Activated CD4-positive, alpha-beta T cell treated with anti-CD3 and anti-CD28 coated beads, Interleukin-2, amount 10 ng/mL, durations not matched to agents 24 days and 14 days (primary cell): Measurements from ENCODE around the gene NRG3. TPM values are rescaled to one million over a fixed set of nuclear protein-coding genes. Genes with fewer than 3 reads are reported as not detected.

Experiments used
- DNase-seq: peaks from one replicate; pipeline ENCODE4 v3.0.0; 2022
- H3K27ac Mint-ChIP-seq: one replicate; pipeline ENCODE4 v1.8.0; 2022; ENCODE audit warnings: mild to moderate bottlenecking, mixed read lengths
- H3K27me3 Mint-ChIP-seq: one replicate; pipeline ENCODE4 v1.8.0; 2022; ENCODE audit warnings: mixed read lengths
- H3K36me3 Mint-ChIP-seq: one replicate; pipeline ENCODE4 v1.8.0; 2022; ENCODE audit warnings: low read depth, mild to moderate bottlenecking, mixed read lengths
- H3K4me1 Mint-ChIP-seq: one replicate; pipeline ENCODE4 v1.8.0; 2021; ENCODE audit warnings: mixed read lengths
- H3K4me3 Mint-ChIP-seq: one replicate; pipeline ENCODE4 v1.8.0; 2022; ENCODE audit warnings: mild to moderate bottlenecking, moderate library complexity, mixed read lengths
- H3K9me3 Mint-ChIP-seq: one replicate; pipeline ENCODE4 v1.8.0; 2021; ENCODE audit warnings: mixed read lengths
- intact Hi-C: fragments of 100-400 bp; cut with micrococcal nuclease; formaldehyde crosslinking; loops from one replicate; pipeline ENCODE4 v1.15.1; 2023
- total RNA-seq: library from RNA; stranded (reverse); gene quantifications from 2 replicates; pipeline ENCODE4 v1.2.3, GENCODE V29; 2022

The NRG3 gene
- total RNA-seq, 1 donor from 2014 or later = not detected

DNA sequence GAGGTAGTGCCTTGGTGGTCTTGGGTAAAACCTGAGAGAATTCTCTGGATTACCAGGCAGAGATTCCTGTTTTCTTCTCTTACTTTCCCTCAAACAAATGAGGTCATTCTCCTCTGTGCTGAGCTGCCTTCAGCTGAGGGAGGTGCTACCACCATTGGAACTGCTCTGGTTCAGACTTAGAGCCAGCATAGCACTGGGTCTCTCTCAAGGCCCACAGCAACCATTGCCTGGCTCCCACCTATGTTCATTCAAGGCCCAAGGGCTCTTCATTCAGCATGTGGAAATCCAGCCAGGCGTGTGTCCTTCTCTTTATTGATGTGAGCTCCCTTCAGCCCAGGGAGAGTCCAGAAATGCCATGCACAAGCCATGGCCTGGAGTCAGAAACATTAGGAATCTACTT, 261.1 kb downstream of the NRG3 start:
- DNase-seq = no peak
- no peaks in the 10 kb centered on the region for H3K27me3 Mint-ChIP-seq
- no peak overlapping the region for H3K27ac Mint-ChIP-seq
- H3K9me3 Mint-ChIP-seq = peaks cover 7% of the 10 kb centered on the region
- no peaks in the 10 kb centered on the region for H3K36me3 Mint-ChIP-seq
- no peaks in the 10 kb centered on the region for H3K4me1 Mint-ChIP-seq
- intact Hi-C loops = no loop called here
- no peak overlapping the region for H3K4me3 Mint-ChIP-seq

DNA sequence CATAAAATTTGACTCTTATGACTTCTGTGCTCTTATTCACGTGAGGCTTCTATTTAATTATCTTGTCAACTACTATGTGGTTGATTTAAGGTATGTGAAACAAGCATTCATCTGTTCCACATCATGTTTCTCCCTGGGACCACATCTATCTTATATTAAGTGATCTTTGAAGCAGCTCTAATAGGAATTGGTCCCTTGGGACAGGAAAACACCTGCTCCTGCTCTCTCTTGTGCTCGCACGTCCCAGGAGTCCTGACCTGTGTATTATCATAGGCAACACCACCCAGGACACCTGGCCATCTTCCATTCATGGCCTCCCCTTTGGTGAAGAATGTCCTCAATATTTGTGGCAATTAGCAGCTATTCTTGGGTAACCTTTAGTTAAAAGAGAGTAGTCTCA, 269.2 kb downstream of the NRG3 start:
- Mint-ChIP-seq H3K27ac (no peak overlapping the region), H3K36me3 (no peaks in the 10 kb centered on the region), H3K4me1 (no peaks in the 10 kb centered on the region), H3K4me3 (no peak overlapping the region), H3K9me3 (no peaks in the 10 kb centered on the region), H3K27me3 (no peaks in the 10 kb centered on the region)
- DNase-seq = no peak
- intact Hi-C loops = no loop called here

DNA sequence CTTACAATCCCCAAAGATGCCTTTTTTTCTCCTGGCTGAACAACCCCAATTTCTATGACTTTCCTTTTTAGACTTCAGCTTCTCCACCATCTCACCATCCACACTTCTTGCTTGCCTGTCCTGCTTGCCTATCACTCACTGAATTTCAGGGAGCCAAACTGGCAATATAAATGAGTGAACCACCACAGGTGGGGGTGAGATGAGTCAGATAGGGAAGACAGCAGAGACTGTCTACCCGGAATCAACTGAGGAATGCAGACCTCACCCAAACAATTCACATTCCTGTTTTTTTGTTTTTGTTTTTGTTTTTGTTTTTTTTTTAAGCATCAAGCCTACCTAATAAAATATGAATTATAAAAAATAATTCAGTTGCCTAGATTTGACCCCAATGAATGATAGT, 273.8 kb downstream of the NRG3 start:
- Mint-ChIP-seq H3K36me3 (no peaks in the 10 kb centered on the region), H3K9me3 (no peaks in the 10 kb centered on the region), H3K4me3 (no peak overlapping the region), H3K27ac (no peak overlapping the region), H3K27me3 (no peaks in the 10 kb centered on the region), H3K4me1 (no peaks in the 10 kb centered on the region)
- no peak for DNase-seq
- intact Hi-C loops = no loop called here

DNA sequence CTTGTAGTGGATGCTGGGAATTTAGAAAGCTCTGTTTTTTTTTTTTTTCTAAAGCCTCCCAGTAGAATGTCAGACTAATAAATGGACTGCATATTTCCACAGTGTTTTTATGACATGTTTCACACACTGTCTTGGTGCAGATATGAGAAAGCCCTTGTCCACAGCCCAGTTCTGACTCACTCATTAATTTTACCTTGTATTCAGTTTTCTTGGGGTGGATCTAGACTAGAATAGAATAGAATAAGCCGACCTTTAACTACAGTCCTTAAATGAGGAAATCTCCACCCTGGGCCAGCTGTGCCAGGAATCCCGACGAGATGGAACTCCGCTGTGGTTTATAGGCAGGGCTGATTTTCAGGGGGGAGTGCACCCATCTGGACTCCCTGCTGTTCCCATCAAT, 274.7 kb downstream of the NRG3 start:
- H3K27me3 Mint-ChIP-seq = no peaks in the 10 kb centered on the region
- H3K36me3 Mint-ChIP-seq = no peaks in the 10 kb centered on the region
- no peaks in the 10 kb centered on the region for H3K4me1 Mint-ChIP-seq
- no peak for DNase-seq
- intact Hi-C loops = no loop called here
- H3K9me3 Mint-ChIP-seq = no peaks in the 10 kb centered on the region
- H3K27ac Mint-ChIP-seq = no peak overlapping the region
- no peak overlapping the region for H3K4me3 Mint-ChIP-seq

DNA sequence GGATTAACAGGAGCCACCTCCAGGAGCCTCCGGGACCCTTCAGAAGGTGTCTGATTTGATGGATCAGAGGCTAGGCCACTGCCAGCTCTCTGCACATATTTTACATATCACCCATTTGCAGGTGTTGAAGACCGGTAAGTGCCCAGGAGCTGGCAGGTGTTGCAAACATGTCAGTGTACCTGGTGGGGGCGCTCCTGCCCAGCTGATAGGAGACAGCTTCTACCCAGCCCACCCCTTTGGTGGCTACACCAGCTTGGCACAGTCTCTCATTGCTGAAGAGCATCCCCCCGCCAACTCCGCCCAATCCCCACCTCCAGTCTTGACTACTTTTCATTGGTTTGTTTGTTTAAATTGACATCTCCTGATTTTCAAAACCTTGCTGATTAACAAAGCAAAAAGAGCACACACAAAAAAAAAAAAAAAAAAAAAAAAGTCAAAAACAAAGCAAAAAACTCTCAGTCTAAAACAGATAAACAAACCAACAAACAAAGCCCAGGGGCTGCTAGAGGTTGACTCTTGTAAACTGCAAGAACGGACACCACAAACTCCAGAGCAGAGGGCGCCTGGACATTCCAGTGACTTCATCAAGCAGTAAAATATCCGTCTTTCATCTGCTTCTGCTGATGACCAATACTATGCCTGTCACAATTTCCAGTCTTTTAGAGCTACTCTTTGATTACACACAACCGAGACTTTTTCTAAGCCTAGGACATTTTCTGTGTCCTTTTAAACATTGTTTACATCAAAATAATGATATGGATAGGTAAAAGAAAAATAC, 275.3 kb downstream of the NRG3 start:
- H3K4me1 Mint-ChIP-seq = no peaks in the 10 kb centered on the region
- no peak overlapping the region for H3K27ac Mint-ChIP-seq
- intact Hi-C loops = no loop called here
- no peak for DNase-seq
- no peak overlapping the region for H3K4me3 Mint-ChIP-seq
- no peaks in the 10 kb centered on the region for H3K27me3 Mint-ChIP-seq
- H3K36me3 Mint-ChIP-seq = no peaks in the 10 kb centered on the region
- no peaks in the 10 kb centered on the region for H3K9me3 Mint-ChIP-seq

- Mint-ChIP-seq H3K27ac (no peak overlapping the region), H3K4me3 (no peak overlapping the region), H3K4me1 (no peaks in the 10 kb centered on the region), H3K9me3 (no peaks in the 10 kb centered on the region), H3K36me3 (no peaks in the 10 kb centered on the region), H3K27me3 (no peaks in the 10 kb centered on the region)
- no peak for DNase-seq
- intact Hi-C loops = no loop called here
Observed at GRCh38 chr10:82160307-82160706, 285.3 kb downstream of the NRG3 start.

- H3K27ac Mint-ChIP-seq = no peak overlapping the region
- intact Hi-C loops = no loop called here
- DNase-seq = no peak
- H3K4me1 Mint-ChIP-seq = no peaks in the 10 kb centered on the region
- no peaks in the 10 kb centered on the region for H3K9me3 Mint-ChIP-seq
- H3K36me3 Mint-ChIP-seq = no peaks in the 10 kb centered on the region
- H3K27me3 Mint-ChIP-seq = no peaks in the 10 kb centered on the region
- H3K4me3 Mint-ChIP-seq = no peak overlapping the region
Observed at GRCh38 chr10:82161264-82161663, 286.3 kb downstream of the NRG3 start.

GRCh38 chr10:82162549-82163195, 287.7 kb downstream of the NRG3 start:
- no peak overlapping the region for H3K4me3 Mint-ChIP-seq
- H3K36me3 Mint-ChIP-seq = no peaks in the 10 kb centered on the region
- intact Hi-C loops = no loop called here
- DNase-seq = no peak
- no peaks in the 10 kb centered on the region for H3K4me1 Mint-ChIP-seq
- H3K27me3 Mint-ChIP-seq = no peaks in the 10 kb centered on the region
- no peak overlapping the region for H3K27ac Mint-ChIP-seq
- H3K9me3 Mint-ChIP-seq = no peaks in the 10 kb centered on the region

DNA sequence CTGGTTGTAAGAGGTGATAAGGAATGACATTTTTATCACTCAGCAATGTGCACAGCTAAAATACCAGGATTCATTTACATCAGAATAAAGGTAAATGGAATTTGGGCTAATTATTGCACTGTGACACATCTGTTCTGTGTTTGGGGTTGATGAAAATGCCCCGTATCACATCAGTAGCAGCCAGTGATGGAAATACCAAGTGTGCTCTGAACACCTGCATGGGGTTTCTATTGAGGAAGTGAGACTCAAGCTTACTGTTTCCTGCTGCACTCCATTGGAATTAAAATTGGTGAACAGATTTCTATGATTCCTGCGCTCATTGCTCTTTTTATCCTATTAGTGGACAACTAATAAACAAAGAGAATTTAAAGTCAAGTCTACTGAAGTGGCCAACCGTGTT, 296.9 kb downstream of the NRG3 start:
- Mint-ChIP-seq H3K27ac (no peak overlapping the region), H3K4me1 (no peaks in the 10 kb centered on the region), H3K27me3 (no peaks in the 10 kb centered on the region), H3K4me3 (no peak overlapping the region), H3K36me3 (no peaks in the 10 kb centered on the region), H3K9me3 (no peaks in the 10 kb centered on the region)
- intact Hi-C loops = no loop called here
- DNase-seq = no peak

GRCh38 chr10:82176587-82176986, 301.6 kb downstream of the NRG3 start:
- no peak for DNase-seq
- Mint-ChIP-seq H3K4me1 (no peaks in the 10 kb centered on the region), H3K9me3 (no peaks in the 10 kb centered on the region), H3K4me3 (no peak overlapping the region), H3K36me3 (no peaks in the 10 kb centered on the region), H3K27me3 (no peaks in the 10 kb centered on the region), H3K27ac (no peak overlapping the region)
- intact Hi-C loops = no loop called here

DNA sequence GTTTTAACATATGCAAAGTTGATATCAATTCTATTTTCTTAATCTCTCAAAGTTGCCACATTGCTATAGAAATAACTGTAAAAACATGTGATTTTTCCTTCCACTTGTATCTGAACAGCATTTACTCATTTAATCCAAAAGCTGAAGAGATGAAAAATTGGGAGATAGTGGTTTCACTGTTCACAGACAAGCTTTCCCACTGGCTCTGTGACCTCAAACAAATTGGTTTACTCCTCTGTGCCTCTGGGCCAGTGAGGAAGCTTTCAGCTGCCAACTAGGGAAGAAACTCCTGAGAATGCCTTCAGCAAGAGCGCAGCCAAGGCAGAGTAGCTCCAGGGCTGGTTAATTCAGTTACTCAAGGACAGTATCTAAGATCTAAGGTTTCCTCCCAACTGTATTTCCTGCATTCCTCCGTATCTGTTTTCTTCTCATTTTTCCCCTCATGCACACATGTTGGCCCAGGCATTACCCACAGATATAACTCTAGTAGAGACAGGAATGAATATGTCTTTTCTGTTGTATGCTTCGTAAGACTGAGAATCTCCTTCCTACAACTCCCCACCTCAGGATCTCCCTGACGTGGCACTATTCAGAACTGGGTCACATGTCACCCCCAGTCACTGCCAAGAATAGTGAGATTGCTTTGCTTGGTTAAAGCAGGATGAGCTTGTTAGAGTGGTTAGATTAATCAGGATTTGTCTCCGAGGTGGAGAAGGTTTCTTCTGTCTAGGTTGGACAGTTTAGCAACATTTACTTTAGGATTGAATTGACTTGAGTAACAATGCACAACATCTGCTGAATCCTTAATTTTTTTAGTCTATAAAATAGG, 315.7 kb downstream of the NRG3 start:
- H3K27ac Mint-ChIP-seq = no peak overlapping the region
- H3K27me3 Mint-ChIP-seq = no peaks in the 10 kb centered on the region
- DNase-seq = no peak
- no peaks in the 10 kb centered on the region for H3K9me3 Mint-ChIP-seq
- H3K4me1 Mint-ChIP-seq = no peaks in the 10 kb centered on the region
- no peak overlapping the region for H3K4me3 Mint-ChIP-seq
- intact Hi-C loops = no loop called here
- H3K36me3 Mint-ChIP-seq = no peaks in the 10 kb centered on the region

GRCh38 chr10:82191653-82192052, 316.7 kb downstream of the NRG3 start:
- Mint-ChIP-seq H3K4me1 (no peaks in the 10 kb centered on the region), H3K4me3 (no peak overlapping the region), H3K27me3 (no peaks in the 10 kb centered on the region), H3K27ac (no peak overlapping the region), H3K36me3 (no peaks in the 10 kb centered on the region), H3K9me3 (no peaks in the 10 kb centered on the region)
- intact Hi-C loops = no loop called here
- no peak for DNase-seq

DNA sequence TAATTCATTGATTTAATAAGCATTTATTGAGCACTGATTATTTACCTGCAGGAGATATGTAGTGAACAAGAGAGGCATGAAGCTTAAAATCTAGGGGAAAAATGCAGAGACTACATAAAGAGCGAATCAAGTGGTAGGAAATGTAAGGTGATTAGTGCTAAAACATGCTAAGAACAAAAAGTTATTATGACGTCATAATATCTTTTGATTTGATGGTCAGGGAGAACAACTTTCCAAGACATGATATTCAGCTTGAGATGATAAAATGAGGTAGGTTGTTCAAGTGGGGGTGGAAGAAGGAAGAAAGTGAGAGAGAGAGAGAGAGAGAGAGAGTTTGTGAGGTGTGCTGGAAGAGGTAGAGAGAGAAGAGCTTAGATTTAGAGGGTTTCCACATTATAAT, 317.7 kb downstream of the NRG3 start:
- intact Hi-C loops = no loop called here
- no peak for DNase-seq
- Mint-ChIP-seq H3K27ac (no peak overlapping the region), H3K4me3 (no peak overlapping the region), H3K9me3 (no peaks in the 10 kb centered on the region), H3K27me3 (no peaks in the 10 kb centered on the region), H3K4me1 (no peaks in the 10 kb centered on the region), H3K36me3 (no peaks in the 10 kb centered on the region)

DNA sequence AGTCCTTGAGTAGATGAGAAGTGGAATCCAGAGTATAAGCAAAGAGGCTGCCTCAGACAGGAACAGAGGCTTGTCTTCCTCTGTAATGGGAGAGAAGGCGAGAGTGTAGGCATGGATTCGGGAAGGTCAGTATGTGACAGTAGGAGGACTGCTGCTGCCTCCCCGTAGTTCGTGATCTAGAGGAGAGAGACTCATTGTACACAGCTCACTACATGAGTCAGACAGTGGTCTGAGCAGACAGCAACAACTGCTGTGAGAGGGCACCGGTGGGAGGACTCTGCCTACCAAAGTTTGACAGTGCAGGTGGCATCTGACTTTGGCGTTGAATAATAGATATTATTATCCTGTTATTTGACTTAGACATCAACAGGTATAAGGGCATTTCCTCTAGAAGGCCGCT, 319.4 kb downstream of the NRG3 start:
- Mint-ChIP-seq H3K27ac (no peak overlapping the region), H3K27me3 (no peaks in the 10 kb centered on the region), H3K36me3 (no peaks in the 10 kb centered on the region), H3K9me3 (no peaks in the 10 kb centered on the region), H3K4me1 (no peaks in the 10 kb centered on the region), H3K4me3 (no peak overlapping the region)
- intact Hi-C loops = no loop called here
- DNase-seq = no peak
